Activated CD8-positive, alpha-beta memory T cell treated with anti-CD3 and anti-CD28 coated beads, Interleukin-2, amount 10 ng/mL, durations not matched to agents 7 days and 5 days (primary cell): ENCODE results near the gene SH3TC1. TPM values are rescaled to one million over a fixed set of nuclear protein-coding genes. Genes with fewer than 3 reads are reported as not detected.

Source experiments
- ATAC-seq: fragments of 150-1000 bp; cut with Tn5 transposase; one replicate; pipeline ENCODE4 v1.10.0; 2021; ENCODE audit warnings: moderate library complexity
- CTCF ChIA-PET: fragments of 350-600 bp; sonication (Branson Sonifier 250); formaldehyde crosslinking; loops from one replicate; lab custom pipeline; 2021; ENCODE audit warnings: antibody characterized with exemption; lab: Charles Lee
- DNase-seq: peaks from one replicate; pipeline ENCODE4 v3.0.0-alpha.2; 2020
- H3K27ac Mint-ChIP-seq: one replicate; pipeline ENCODE4 v1.8.0; 2021; ENCODE audit warnings: mild to moderate bottlenecking, mixed read lengths
- H3K27me3 Mint-ChIP-seq: one replicate; pipeline ENCODE4 v1.8.0; 2021; ENCODE audit warnings: mixed read lengths
- H3K36me3 Mint-ChIP-seq: one replicate; pipeline ENCODE4 v1.8.0; 2021; ENCODE audit warnings: mild to moderate bottlenecking, mixed read lengths
- H3K4me1 Mint-ChIP-seq: one replicate; pipeline ENCODE4 v1.8.0; 2021; ENCODE audit warnings: mixed read lengths
- H3K4me3 Mint-ChIP-seq: one replicate; pipeline ENCODE4 v1.8.0; 2021; ENCODE audit warnings: mild to moderate bottlenecking, moderate library complexity, mixed read lengths
- H3K9me3 Mint-ChIP-seq: one replicate; pipeline ENCODE4 v1.8.0; 2022; ENCODE audit warnings: low read depth, mixed read lengths
- total RNA-seq, 2 experiments: library from RNA; stranded (reverse); gene quantifications; one replicate each; pipeline ENCODE4 v1.2.3, GENCODE V29; 2021

SH3TC1 gene
- total RNA-seq, 2 experiments from 2014 or later, result 6.0 to 10.7 TPM

GRCh38 chr4:8270912-8271815, 72.1 kb downstream of the SH3TC1 start:
- DNase-seq, result no peak
- ATAC-seq, result no peak
- CTCF ChIA-PET, result no interaction called here
- no peak overlapping the region for H3K4me3 Mint-ChIP-seq
- H3K27ac Mint-ChIP-seq, result no peak overlapping the region
- H3K4me1 Mint-ChIP-seq, result peaks cover 1% of the 10 kb centered on the region
- peaks cover 28% of the 10 kb centered on the region for H3K27me3 Mint-ChIP-seq
- no peaks in the 10 kb centered on the region for H3K36me3 Mint-ChIP-seq
- no peaks in the 10 kb centered on the region for H3K9me3 Mint-ChIP-seq

GRCh38 chr4:8271821-8272220, 72.7 kb downstream of the SH3TC1 start:
- DNase-seq, result no peak
- Mint-ChIP-seq H3K9me3 (no peaks in the 10 kb centered on the region), H3K4me3 (no peak overlapping the region), H3K4me1 (peaks cover 1% of the 10 kb centered on the region), H3K27me3 (peaks cover 28% of the 10 kb centered on the region), H3K36me3 (no peaks in the 10 kb centered on the region), H3K27ac (no peak overlapping the region)
- CTCF ChIA-PET, result no interaction called here
- no peak for ATAC-seq

GRCh38 chr4:8272472-8273428, 73.7 kb downstream of the SH3TC1 start:
- no peak for ATAC-seq
- Mint-ChIP-seq H3K27ac (no peak overlapping the region), H3K36me3 (no peaks in the 10 kb centered on the region), H3K4me1 (peaks cover 1% of the 10 kb centered on the region), H3K9me3 (no peaks in the 10 kb centered on the region), H3K27me3 (peaks cover 28% of the 10 kb centered on the region), H3K4me3 (no peak overlapping the region)
- DNase-seq, result no peak
- CTCF ChIA-PET, result no interaction called here

GRCh38 chr4:8273450-8273849, 74.4 kb downstream of the SH3TC1 start:
- H3K27me3 Mint-ChIP-seq, result peaks cover 25% of the 10 kb centered on the region
- H3K36me3 Mint-ChIP-seq, result no peaks in the 10 kb centered on the region
- H3K4me3 Mint-ChIP-seq, result no peak overlapping the region
- no peak for DNase-seq
- peaks cover 1% of the 10 kb centered on the region for H3K4me1 Mint-ChIP-seq
- CTCF ChIA-PET, result no interaction called here
- H3K27ac Mint-ChIP-seq, result no peak overlapping the region
- no peak for ATAC-seq
- H3K9me3 Mint-ChIP-seq, result no peaks in the 10 kb centered on the region

GRCh38 chr4:8274066-8274652, 75.1 kb downstream of the SH3TC1 start:
- Mint-ChIP-seq H3K4me1 (peaks cover 1% of the 10 kb centered on the region), H3K27me3 (peaks cover 18% of the 10 kb centered on the region), H3K4me3 (no peak overlapping the region), H3K9me3 (no peaks in the 10 kb centered on the region), H3K27ac (no peak overlapping the region), H3K36me3 (no peaks in the 10 kb centered on the region)
- CTCF ChIA-PET, result no interaction called here
- DNase-seq (no peak), ATAC-seq (no peak)

GRCh38 chr4:8274765-8275547, 75.9 kb downstream of the SH3TC1 start:
- Mint-ChIP-seq H3K4me3 (no peak overlapping the region), H3K9me3 (no peaks in the 10 kb centered on the region), H3K4me1 (peaks cover under 1% of the 10 kb centered on the region), H3K27ac (no peak overlapping the region), H3K27me3 (peaks cover 16% of the 10 kb centered on the region), H3K36me3 (no peaks in the 10 kb centered on the region)
- ATAC-seq, result no peak
- CTCF ChIA-PET, result no interaction called here
- no peak for DNase-seq

- no peak for ATAC-seq
- H3K27me3 Mint-ChIP-seq, result peaks cover 14% of the 10 kb centered on the region
- no peaks in the 10 kb centered on the region for H3K9me3 Mint-ChIP-seq
- H3K27ac Mint-ChIP-seq, result no peak overlapping the region
- no peaks in the 10 kb centered on the region for H3K36me3 Mint-ChIP-seq
- H3K4me3 Mint-ChIP-seq, result no peak overlapping the region
- no peaks in the 10 kb centered on the region for H3K4me1 Mint-ChIP-seq
- DNase-seq, result no peak
- CTCF ChIA-PET, result no interaction called here
Observed at GRCh38 chr4:8275548-8275910, 76.4 kb downstream of the SH3TC1 start.

- no peak overlapping the region for H3K4me3 Mint-ChIP-seq
- no peak for ATAC-seq
- no peak for DNase-seq
- H3K4me1 Mint-ChIP-seq, result no peaks in the 10 kb centered on the region
- no peak overlapping the region for H3K27ac Mint-ChIP-seq
- peaks cover 3% of the 10 kb centered on the region for H3K27me3 Mint-ChIP-seq
- no peaks in the 10 kb centered on the region for H3K36me3 Mint-ChIP-seq
- no peaks in the 10 kb centered on the region for H3K9me3 Mint-ChIP-seq
- CTCF ChIA-PET, result no interaction called here
Observed at GRCh38 chr4:8276358-8277240, 77.5 kb downstream of the SH3TC1 start.

- H3K36me3 Mint-ChIP-seq, result no peaks in the 10 kb centered on the region
- H3K27me3 Mint-ChIP-seq, result no peaks in the 10 kb centered on the region
- ATAC-seq (no peak), DNase-seq (no peak)
- no peak overlapping the region for H3K4me3 Mint-ChIP-seq
- H3K27ac Mint-ChIP-seq, result no peak overlapping the region
- H3K4me1 Mint-ChIP-seq, result no peaks in the 10 kb centered on the region
- CTCF ChIA-PET, result no interaction called here
- H3K9me3 Mint-ChIP-seq, result no peaks in the 10 kb centered on the region
Observed at GRCh38 chr4:8277356-8278008, 78.4 kb downstream of the SH3TC1 start.

- H3K4me3 Mint-ChIP-seq, result no peak overlapping the region
- H3K4me1 Mint-ChIP-seq, result no peaks in the 10 kb centered on the region
- no peaks in the 10 kb centered on the region for H3K9me3 Mint-ChIP-seq
- H3K27ac Mint-ChIP-seq, result no peak overlapping the region
- no peaks in the 10 kb centered on the region for H3K27me3 Mint-ChIP-seq
- no peaks in the 10 kb centered on the region for H3K36me3 Mint-ChIP-seq
- DNase-seq, result no peak
- no peak for ATAC-seq
- CTCF ChIA-PET, result no interaction called here
Observed at GRCh38 chr4:8278009-8278395, 78.9 kb downstream of the SH3TC1 start.

GRCh38 chr4:8278421-8279287, 79.6 kb downstream of the SH3TC1 start:
- CTCF ChIA-PET, result no interaction called here
- no peaks in the 10 kb centered on the region for H3K4me1 Mint-ChIP-seq

More at GRCh38 chr4:8278421-8279287, 79.6 kb downstream of the SH3TC1 start:
- DNase-seq, result no peak
- Mint-ChIP-seq H3K36me3 (no peaks in the 10 kb centered on the region), H3K27me3 (no peaks in the 10 kb centered on the region), H3K9me3 (no peaks in the 10 kb centered on the region), H3K4me3 (no peak overlapping the region), H3K27ac (no peak overlapping the region)
- no peak for ATAC-seq
